BLaER1 (cell line): Measurements from ENCODE around the gene PI4KA.
"Not testable (repeated sequence)": the region's sequence is repeated elsewhere in the genome, so short reads cannot be mapped to it uniquely, and the experiment has no call there.

Experiments used
- H3K27ac ChIP-seq: shearing (Covaris generic); formaldehyde crosslinking; 2 replicates; pipeline ENCODE4 v1.8.1; 2022
- H3K27me3 ChIP-seq: shearing (Covaris generic); formaldehyde crosslinking; 2 replicates; pipeline ENCODE4 v1.8.1; 2022
- H3K36me3 ChIP-seq: shearing (Covaris generic); formaldehyde crosslinking; 2 replicates; pipeline ENCODE4 v1.8.1; 2022
- H3K4me1 ChIP-seq: shearing (Covaris generic); formaldehyde crosslinking; 2 replicates; pipeline ENCODE4 v1.8.1; 2022
- H3K4me2 ChIP-seq: shearing (Covaris generic); formaldehyde crosslinking; 2 replicates; pipeline ENCODE4 v1.8.1; 2022
- H3K4me3 ChIP-seq: shearing (Covaris generic); formaldehyde crosslinking; 2 replicates; pipeline ENCODE4 v1.8.1; 2022
- H3K9ac ChIP-seq: shearing (Covaris generic); formaldehyde crosslinking; 2 replicates; pipeline ENCODE4 v1.8.1; 2022
- H3K9me3 ChIP-seq: shearing (Covaris generic); formaldehyde crosslinking; 2 replicates; pipeline ENCODE4 v1.8.1; 2022
- H4K20me1 ChIP-seq: shearing (Covaris generic); formaldehyde crosslinking; 2 replicates; pipeline ENCODE4 v1.8.1; 2022
- Cebpa-rat ChIP-seq: shearing (Covaris generic); IDR thresholded peaks from 2 replicates; pipeline ENCODE4 v1.8.1; 2022

The PI4KA gene

DNA sequence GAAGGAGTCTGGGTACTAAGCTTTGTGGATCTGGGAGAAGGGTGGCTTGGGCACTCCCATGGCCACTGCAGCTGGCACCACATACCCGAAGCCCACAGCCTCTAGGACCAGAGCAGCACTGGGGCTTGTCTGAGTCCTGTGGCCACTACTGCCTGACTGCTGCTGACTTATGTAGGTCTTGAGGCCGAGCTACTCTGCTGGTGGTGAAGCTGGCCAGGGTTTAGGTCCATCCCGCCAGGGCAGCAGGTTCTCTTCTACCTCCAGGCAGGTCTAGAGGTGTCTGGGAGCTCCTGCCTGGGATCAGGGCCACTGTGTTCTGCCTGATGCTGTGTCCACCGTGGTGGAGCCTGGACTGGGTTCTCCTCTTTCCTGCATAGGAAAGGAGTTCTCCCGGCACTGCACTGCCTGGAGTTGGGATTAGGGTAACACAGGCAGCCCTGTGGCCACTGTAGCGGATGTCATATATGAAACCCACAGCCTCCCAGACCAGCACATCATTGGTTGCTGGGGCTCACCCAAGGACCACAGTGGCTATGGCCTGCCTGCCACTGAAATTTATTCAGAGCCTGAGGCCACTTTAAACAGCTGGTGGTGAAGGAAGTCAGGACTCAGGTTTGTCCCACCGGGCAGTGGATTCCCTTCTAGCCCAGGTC lies 194.5 kb downstream of the PI4KA start:
- H3K9ac ChIP-seq: no peak overlapping the region
- H3K27me3 ChIP-seq: no peaks in the 10 kb centered on the region
- no peak for TF ChIP-seq Cebpa-rat
- H3K27ac ChIP-seq: no peak overlapping the region
- no peaks in the 10 kb centered on the region for H3K4me1 ChIP-seq
- H4K20me1 ChIP-seq: no peaks in the 10 kb centered on the region
- no peak overlapping the region for H3K4me2 ChIP-seq
- peaks cover 22% of the 10 kb centered on the region for H3K9me3 ChIP-seq
- H3K4me3 ChIP-seq: no peak overlapping the region
- H3K36me3 ChIP-seq: no peaks in the 10 kb centered on the region

DNA sequence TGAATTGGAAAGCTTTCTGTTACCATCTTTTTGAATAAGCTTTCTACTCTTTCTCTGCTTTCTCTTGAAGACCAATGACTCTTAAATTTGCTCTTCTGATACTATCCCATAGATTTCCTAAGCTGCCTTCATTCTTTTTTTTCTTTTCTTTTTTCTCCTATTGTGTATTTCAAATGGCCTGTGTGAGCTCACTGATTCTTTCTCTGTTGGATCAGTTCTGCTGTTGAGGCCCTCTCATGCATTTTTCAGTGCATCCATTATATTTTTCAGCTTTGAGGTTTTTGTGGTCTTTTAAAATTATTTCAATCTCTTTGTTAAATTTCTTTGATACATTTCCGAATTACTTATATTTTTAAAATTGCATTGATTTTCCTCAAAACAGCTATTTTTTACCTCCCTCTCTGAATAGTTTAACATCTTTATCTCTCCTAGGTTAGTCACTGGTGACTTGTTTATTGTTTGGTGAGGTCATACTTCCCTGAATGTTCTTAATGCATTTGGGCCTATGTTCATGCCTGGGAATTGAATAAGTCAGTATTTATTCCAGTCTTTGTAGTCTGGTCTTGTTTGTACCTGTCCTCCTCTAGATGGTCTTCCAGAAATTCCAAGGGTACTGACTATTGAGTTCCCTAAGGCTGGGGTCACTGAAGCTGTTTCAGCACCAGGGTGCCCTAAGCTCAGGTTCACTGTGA lies 195.3 kb downstream of the PI4KA start:
- no peak for TF ChIP-seq Cebpa-rat
- Histone ChIP-seq H3K4me1 (no peaks in the 10 kb centered on the region), H3K27me3 (no peaks in the 10 kb centered on the region), H3K9me3 (peaks cover 22% of the 10 kb centered on the region), H3K4me3 (no peak overlapping the region), H4K20me1 (no peaks in the 10 kb centered on the region), H3K36me3 (no peaks in the 10 kb centered on the region), H3K27ac (no peak overlapping the region), H3K9ac (no peak overlapping the region), H3K4me2 (no peak overlapping the region)

DNA sequence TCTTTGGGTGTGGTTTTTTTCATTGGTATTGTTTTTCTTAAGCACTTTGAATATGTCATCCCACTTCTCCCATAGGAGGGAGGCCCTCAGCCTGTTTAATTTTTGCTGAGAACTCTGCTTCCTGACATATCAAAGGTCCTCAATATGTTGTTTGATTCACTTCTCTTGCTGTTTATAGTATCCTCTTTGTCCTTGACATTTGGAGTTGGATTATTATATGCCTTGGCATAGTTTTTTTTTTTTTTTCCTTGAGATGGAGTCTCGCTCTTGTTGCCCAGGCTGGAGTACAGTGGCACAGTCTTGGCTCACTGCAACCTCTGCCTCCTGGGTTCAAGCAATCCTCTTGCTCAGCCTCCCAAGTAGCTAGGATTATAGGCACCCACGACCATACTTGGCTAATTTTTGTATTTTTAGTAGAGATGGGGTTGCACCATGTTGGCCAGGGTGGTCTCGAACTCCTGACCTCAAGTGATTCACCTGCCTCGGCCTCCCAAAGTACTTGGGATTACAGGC lies 196.0 kb downstream of the PI4KA start:
- H3K9me3 ChIP-seq: peaks cover 22% of the 10 kb centered on the region
- not testable (repeated sequence) for H3K27ac ChIP-seq, H3K4me3 ChIP-seq, H3K36me3 ChIP-seq, H3K4me1 ChIP-seq, H3K9ac ChIP-seq, H3K4me2 ChIP-seq, H3K27me3 ChIP-seq, H4K20me1 ChIP-seq

DNA sequence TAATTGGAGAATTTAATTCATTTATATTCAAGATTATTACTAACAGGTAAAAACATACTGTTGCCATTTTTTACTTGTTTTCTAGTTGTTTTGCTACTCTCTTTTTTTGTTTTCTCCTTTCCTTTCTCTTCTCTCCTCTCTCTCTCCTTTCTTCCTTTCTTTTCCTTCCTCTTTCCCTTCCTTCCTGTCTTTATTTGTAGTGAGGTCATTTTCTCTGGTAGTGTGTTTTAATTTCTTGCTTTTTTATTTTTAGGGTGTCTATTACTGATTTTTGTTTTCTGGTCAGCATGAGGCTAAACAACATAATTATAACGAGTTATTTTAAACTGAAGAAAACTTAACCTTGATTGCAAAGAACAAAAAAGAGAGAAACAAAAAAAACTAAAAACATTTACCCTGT lies 197.1 kb downstream of the PI4KA start:
- no peak overlapping the region for H3K4me2 ChIP-seq
- no peak overlapping the region for H3K27ac ChIP-seq
- H3K36me3 ChIP-seq: no peaks in the 10 kb centered on the region
- no peak overlapping the region for H3K9ac ChIP-seq
- peaks cover 22% of the 10 kb centered on the region for H3K9me3 ChIP-seq
- no peaks in the 10 kb centered on the region for H4K20me1 ChIP-seq
- no peaks in the 10 kb centered on the region for H3K4me1 ChIP-seq
- no peak overlapping the region for H3K4me3 ChIP-seq
- no peaks in the 10 kb centered on the region for H3K27me3 ChIP-seq
- TF ChIP-seq Cebpa-rat: no peak

DNA sequence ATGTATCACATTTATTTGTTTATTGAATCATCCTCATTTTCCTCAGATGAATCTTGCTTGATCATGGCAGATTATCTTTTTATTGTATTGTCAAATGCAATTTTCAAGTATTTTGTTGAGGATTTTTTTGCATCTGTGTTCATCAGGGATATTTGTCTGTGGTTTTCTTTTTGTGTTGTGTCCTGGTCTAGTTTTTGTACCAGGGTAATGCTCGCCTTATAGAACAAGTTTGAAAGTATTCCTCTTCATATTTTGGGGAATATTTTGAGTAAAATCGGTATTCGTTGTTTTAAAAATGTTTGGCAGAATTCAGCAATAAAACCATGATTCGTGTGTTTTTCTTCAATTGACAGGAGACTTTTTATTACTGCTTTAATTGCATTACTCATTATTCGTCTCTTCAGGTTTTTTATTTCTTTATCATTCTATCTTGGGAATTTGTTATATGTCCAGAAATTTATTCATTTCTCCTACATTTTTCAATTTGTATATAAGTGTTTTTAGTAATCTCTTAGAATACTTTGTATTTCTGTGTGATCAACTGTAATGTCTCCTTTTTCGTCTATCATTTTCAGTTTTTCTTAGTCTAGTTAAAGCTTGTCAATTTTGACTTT lies 198.1 kb downstream of the PI4KA start:
- Histone ChIP-seq H3K4me1 (no peaks in the 10 kb centered on the region), H3K4me2 (no peak overlapping the region), H3K36me3 (no peaks in the 10 kb centered on the region), H3K9ac (no peak overlapping the region), H4K20me1 (no peaks in the 10 kb centered on the region), H3K27me3 (no peaks in the 10 kb centered on the region), H3K4me3 (no peak overlapping the region), H3K9me3 (peaks cover 22% of the 10 kb centered on the region), H3K27ac (no peak overlapping the region)
- no peak for TF ChIP-seq Cebpa-rat

DNA sequence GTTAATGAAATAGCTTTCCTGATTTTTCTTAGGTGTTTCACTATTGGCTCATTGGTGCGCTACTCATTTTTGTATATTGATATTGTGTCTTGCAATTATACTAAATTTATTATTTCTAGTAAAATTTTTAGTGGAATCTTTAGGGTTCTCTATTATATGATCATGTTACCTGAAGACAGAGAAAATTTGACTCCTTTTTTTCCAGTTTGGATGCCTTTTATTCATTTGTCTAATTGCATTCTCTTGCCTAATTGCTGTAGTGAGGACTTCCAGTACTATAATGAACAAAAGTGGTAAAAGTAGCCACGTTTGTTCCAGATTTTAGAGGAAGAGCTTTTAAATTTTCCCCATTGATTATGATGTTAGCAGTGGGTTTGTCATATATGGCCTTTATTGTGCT lies 198.7 kb downstream of the PI4KA start:
- no peaks in the 10 kb centered on the region for H3K27me3 ChIP-seq
- no peak overlapping the region for H3K4me3 ChIP-seq

DNA sequence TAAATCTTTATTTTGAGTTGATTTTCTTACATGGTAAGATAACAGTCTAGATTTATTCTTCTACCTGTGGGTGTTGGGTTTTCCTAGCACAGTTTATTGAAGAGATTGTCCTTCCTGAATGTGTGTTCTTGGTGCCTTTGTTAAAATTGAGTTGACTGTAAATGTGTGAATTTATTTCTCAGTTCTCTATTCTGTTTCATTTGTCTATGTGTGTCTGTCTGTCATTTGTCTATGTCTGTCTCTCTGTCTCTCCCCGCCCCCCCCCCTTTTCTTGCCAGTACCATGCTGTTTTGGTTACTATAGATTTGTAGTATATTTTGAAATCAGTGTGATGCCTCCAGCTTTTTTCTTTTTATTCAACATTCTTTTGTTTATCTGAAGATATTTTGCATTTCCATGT lies 199.4 kb downstream of the PI4KA start:
- Histone ChIP-seq H3K9me3 (peaks cover 19% of the 10 kb centered on the region), H4K20me1 (no peaks in the 10 kb centered on the region), H3K4me3 (no peak overlapping the region), H3K4me2 (no peak overlapping the region), H3K27me3 (no peaks in the 10 kb centered on the region), H3K4me1 (no peaks in the 10 kb centered on the region), H3K9ac (no peak overlapping the region), H3K27ac (no peak overlapping the region), H3K36me3 (no peaks in the 10 kb centered on the region)
- TF ChIP-seq Cebpa-rat: no peak

More for the DNA sequence above, 198.7 kb downstream of the PI4KA start:
- Histone ChIP-seq H3K36me3 (no peaks in the 10 kb centered on the region), H3K9ac (no peak overlapping the region), H3K4me2 (no peak overlapping the region), H3K4me1 (no peaks in the 10 kb centered on the region), H4K20me1 (no peaks in the 10 kb centered on the region), H3K9me3 (peaks cover 22% of the 10 kb centered on the region), H3K27ac (no peak overlapping the region)
- no peak for TF ChIP-seq Cebpa-rat

DNA sequence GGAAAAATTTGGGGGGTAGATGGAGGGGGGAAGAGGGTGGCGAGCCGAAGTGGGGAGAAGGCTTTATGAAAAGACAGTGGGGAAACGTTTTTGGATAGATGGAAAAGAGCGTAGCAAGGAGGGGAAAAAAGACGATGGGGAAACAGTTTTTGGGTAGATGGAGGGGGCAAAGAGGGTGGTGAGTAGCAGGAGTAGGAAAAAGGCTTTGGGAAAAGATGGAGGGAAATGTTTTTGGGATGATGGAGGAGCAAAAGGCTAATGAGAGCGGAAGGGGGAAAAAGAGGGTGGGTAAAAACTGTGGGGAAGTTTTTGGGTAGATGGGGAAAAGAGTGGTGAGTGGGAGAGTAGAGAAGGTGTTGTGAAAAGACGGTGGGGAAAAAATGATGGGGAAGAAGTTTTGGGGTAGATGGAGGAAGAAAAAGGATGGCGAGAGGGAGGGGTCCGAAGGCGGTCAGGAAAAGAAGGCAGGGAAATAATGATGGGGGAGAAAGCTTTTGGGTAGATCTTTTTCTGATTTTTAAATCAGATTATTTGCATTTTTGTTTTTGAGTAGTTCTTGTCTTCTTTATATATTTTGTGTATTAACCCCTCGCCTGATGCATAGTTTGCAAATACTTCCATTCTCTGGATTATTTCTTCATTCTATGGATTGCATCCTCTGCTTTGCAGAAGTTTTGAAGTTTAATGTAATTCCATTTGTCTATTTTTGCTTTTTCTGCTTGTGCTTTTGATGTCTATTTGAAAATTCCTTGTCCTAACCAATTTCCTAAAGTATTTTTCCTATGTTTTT lies 200.0 kb downstream of the PI4KA start:
- Histone ChIP-seq H3K27ac (no peak overlapping the region), H3K4me3 (no peak overlapping the region), H3K4me1 (no peaks in the 10 kb centered on the region), H3K4me2 (no peak overlapping the region), H3K27me3 (no peaks in the 10 kb centered on the region), H3K9ac (no peak overlapping the region), H3K36me3 (no peaks in the 10 kb centered on the region), H4K20me1 (no peaks in the 10 kb centered on the region), H3K9me3 (peaks cover 13% of the 10 kb centered on the region)
- no peak for TF ChIP-seq Cebpa-rat

DNA sequence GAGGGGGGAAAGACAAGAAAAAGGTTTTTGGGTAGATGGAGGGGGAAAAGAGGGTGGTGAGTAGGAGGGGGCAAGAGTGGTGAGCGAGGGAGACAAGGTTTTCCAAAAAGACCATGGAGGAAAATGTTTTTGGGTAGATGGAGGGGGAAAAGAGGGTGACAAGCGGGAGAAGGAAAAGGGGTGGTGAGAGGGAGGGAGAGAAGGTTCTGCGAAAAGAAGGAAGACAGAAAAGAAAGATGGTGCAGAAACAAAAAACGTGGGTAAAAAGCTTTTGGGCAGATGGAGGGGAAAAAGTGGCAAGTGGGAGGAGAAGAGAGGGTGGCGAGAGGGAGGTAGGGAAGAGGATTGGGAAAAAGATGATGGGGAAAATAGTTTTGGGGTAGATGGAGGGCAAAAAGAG lies 200.6 kb downstream of the PI4KA start:
- Histone ChIP-seq H3K4me1 (no peaks in the 10 kb centered on the region), H3K4me2 (no peak overlapping the region), H3K9ac (no peak overlapping the region), H3K9me3 (peaks cover 6% of the 10 kb centered on the region), H4K20me1 (no peaks in the 10 kb centered on the region), H3K27ac (no peak overlapping the region), H3K4me3 (no peak overlapping the region), H3K36me3 (no peaks in the 10 kb centered on the region), H3K27me3 (no peaks in the 10 kb centered on the region)
- TF ChIP-seq Cebpa-rat: no peak
